ENCODE results near the gene AGPAT2. TPM values are rescaled to one million over a fixed set of nuclear protein-coding genes. Genes with fewer than 3 reads are reported as not detected.
A peak's percentile ranks its signal among the peaks of the same experiment; 100 is the strongest.

AGPAT2 gene
- total RNA-seq, 1 donor from 2014 or later: 19.0 TPM

DNA sequence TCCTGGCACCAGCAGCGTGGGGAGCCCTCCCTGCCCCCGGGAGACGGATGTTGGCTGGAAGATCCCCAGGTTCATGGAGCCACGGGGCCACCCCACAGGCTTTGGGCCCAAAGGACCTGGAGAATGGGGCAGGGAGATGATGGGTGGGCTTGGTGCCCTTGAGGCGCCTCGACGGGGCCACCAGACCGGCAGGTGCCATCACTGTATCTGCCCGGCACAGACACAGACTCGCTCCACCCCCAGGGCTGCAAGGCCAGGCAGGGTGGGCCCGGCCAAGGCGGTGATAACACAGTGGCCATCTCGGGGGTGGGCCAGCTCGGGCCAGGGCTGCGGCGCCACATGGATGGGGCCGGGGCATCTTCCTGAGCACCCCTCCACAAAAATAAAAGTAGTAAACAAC, 59.6 kb downstream of the AGPAT2 start:
- H3K4me1 Mint-ChIP-seq: peaks cover 11% of the 10 kb centered on the region
- H3K27me3 Mint-ChIP-seq (ENCODE audit: low read depth): no peaks in the 10 kb centered on the region
- no peak overlapping the region for H3K27ac Mint-ChIP-seq (ENCODE audit: unreplicated experiment)
- DNase-seq (ENCODE audit: low read depth, low spot score): no peak
- no peaks in the 10 kb centered on the region for H3K9me3 Mint-ChIP-seq
- TF ChIP-seq, protein P1, sequence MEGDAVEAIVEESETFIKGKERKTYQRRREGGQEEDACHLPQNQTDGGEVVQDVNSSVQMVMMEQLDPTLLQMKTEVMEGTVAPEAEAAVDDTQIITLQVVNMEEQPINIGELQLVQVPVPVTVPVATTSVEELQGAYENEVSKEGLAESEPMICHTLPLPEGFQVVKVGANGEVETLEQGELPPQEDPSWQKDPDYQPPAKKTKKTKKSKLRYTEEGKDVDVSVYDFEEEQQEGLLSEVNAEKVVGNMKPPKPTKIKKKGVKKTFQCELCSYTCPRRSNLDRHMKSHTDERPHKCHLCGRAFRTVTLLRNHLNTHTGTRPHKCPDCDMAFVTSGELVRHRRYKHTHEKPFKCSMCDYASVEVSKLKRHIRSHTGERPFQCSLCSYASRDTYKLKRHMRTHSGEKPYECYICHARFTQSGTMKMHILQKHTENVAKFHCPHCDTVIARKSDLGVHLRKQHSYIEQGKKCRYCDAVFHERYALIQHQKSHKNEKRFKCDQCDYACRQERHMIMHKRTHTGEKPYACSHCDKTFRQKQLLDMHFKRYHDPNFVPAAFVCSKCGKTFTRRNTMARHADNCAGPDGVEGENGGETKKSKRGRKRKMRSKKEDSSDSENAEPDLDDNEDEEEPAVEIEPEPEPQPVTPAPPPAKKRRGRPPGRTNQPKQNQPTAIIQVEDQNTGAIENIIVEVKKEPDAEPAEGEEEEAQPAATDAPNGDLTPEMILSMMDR (conservative IDR thresholded peaks at IDR 0.05): no peak
- no peak overlapping the region for H3K4me3 Mint-ChIP-seq
- no peaks in the 10 kb centered on the region for H3K36me3 Mint-ChIP-seq (ENCODE audit: low read depth)

DNA sequence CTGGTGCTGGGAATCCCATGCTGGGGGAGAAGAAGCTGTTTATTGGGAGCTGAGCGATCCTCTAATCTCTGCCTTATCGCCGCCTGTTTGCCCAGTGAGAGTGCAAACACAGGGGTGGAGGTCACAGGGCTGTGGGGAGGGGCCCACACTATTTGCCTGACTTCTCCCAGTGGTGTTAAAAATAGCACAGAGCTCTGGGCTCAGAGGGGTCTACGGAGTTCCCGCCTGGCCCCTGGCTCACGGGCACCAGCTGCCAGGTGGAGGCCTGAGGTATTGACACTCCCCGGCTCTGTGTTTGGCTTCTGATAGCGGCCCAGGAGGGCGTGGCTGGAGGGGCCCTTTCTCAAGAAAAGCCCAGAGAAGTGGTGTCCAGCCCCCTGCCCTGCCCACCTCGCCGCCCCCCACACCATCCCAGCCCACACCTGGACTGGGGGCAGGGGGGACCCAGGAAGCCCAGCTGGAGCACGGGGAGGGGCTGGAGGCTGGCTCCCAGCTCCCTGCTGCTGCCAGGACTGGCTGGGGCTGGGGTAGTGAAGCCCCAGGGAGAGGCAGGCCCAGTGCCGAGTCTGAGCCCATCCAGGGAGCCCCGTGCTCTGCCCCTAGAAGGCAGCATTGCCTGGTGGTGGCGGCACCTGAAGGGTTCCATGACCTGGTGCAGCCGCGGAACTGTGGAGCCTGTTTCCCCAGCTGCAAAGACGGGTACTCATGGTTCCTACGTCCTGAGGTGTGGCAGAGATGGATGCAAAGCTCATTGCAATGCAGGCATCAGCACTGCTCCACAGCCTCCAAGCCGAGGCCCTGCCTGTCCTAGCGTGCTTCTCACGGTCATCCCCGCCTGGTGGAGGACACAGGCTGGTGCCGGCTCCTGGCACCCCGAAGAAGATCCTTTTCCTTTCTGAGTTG, 60.3 kb downstream of the AGPAT2 start:
- H3K4me3 Mint-ChIP-seq: no peak overlapping the region
- H3K9me3 Mint-ChIP-seq: no peaks in the 10 kb centered on the region
- H3K4me1 Mint-ChIP-seq: peaks cover 11% of the 10 kb centered on the region
- no peak overlapping the region for H3K27ac Mint-ChIP-seq (ENCODE audit: unreplicated experiment)
- H3K36me3 Mint-ChIP-seq (ENCODE audit: low read depth): no peaks in the 10 kb centered on the region
- H3K27me3 Mint-ChIP-seq (ENCODE audit: low read depth): no peaks in the 10 kb centered on the region
- no peak for DNase-seq (ENCODE audit: low read depth, low spot score)
- TF ChIP-seq, protein P1 (conservative IDR thresholded peaks at IDR 0.05): peak; percentile 44

DNA sequence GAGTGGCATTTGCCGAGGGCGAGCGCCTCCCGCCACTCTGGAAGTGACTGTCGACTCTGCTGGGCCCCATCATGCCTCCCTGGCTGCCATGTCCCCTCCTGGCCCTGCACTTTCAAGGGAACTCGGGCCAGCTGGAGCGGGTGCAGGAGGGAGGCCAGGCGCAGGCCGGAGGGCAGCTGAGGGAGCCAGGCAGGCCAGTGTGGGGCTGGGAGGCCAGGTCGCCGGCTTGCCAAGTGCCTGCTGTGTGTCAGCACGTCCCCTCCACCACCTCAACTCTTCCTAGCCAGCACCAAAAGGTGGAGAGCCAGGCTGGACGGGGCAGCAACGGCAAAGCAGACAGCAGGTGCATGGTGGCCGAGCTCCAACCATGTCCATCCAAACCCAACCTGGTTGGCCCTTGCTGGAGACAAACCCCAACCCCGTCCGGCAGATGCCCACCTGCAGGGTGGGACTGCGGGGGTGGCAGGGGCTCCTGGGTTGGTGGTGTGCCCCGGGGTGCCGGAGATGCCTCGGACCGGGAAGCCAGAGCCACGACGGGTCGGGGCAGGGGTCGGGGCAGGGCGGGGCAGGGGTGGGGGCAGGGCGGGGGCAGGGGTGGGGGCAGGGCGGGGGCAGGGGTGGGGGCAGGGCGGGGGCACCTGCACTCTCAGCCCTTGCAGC, 61.1 kb downstream of the AGPAT2 start:
- Mint-ChIP-seq H3K36me3 (ENCODE audit: low read depth) (no peaks in the 10 kb centered on the region), H3K4me1 (peaks cover 11% of the 10 kb centered on the region), H3K27ac (ENCODE audit: unreplicated experiment) (no peak overlapping the region), H3K4me3 (peak overlapping the region; percentile 51), H3K27me3 (ENCODE audit: low read depth) (no peaks in the 10 kb centered on the region), H3K9me3 (no peaks in the 10 kb centered on the region)
- TF ChIP-seq, protein P1 (conservative IDR thresholded peaks at IDR 0.05): no peak
- no peak for DNase-seq (ENCODE audit: low read depth, low spot score)

DNA sequence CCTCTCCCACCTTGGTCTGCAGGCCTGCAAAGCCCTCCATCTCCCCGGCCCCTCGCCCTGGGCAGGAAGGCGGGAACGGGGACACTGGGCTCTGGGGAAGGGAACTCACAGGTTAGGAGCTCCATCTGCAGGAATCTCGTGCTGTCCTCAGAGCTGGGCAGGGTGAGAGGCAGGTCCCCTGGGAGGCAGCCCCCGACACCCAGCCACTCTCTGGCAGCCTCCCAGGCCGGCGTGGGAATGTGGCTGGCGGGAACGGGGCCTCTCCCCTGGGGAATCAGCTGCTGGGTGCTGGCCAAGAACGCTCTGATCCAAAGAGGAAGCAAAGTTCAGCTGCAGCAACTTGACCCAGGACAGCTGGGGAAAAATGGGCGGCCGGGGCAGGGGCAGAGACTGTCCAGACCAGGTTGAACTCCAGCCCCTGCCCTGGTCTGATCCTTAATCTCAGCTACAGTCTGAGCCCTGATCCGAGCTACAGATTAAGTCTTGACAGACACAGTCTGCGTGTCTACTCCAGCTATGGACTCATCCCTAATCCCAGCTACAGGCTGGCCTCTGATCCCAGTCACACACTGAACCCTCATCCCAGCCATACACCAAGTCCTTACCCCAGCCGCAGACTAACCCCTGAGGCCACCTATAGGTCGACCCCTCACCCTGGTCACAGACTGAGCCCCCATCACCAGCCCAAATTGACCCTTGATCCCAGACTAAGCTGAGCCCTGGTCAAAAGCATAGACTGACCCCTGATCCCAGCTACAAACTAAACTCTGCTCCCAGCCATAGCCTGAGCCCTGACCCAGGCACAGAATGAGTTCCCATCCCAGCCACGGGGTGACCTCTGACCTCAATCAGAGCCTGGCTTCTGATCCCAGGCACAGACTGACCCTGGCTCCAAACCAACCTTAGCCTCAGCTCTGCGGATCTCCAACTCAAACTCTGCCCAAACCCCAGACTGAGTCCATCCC, 61.9 kb downstream of the AGPAT2 start:
- Mint-ChIP-seq H3K27ac (ENCODE audit: unreplicated experiment) (no peak overlapping the region), H3K36me3 (ENCODE audit: low read depth) (no peaks in the 10 kb centered on the region)

More for the DNA sequence above, 61.9 kb downstream of the AGPAT2 start:
- Mint-ChIP-seq H3K27me3 (ENCODE audit: low read depth) (no peaks in the 10 kb centered on the region), H3K4me1 (peaks cover 11% of the 10 kb centered on the region), H3K9me3 (no peaks in the 10 kb centered on the region), H3K4me3 (peak overlapping the region; percentile 51)
- DNase-seq (ENCODE audit: low read depth, low spot score): no peak
- TF ChIP-seq, protein P1 (conservative IDR thresholded peaks at IDR 0.05): peak; percentile 44

All from neural crest cell (in vitro differentiated cells).